Hepatocyte (in vitro differentiated cells): ENCODE measurements around the gene PPWD1.

Experiments used
- CTCF ChIP-seq: fragments of 200-600 bp; sonication (generic); IDR thresholded peaks from 2 replicates; pipeline ENCODE4 v1.5.1; 2016; ENCODE audit warnings: antibody characterized with exemption, mild to moderate bottlenecking; ENCODE audit not compliant: poor library complexity
- EZH2 ChIP-seq: fragments of 200-600 bp; sonication (generic); IDR thresholded peaks from 2 replicates; pipeline ENCODE4 v1.6.1; 2016; ENCODE audit warnings: antibody characterized with exemption, mild to moderate bottlenecking, borderline replicate concordance

- TF ChIP-seq EZH2 (no peak), CTCF (no peak)
Measured at GRCh38 chr5:65548281-65548680, 14.8 kb upstream of the PPWD1 start.
